Activated naive CD4-positive, alpha-beta T cell treated with anti-CD3 and anti-CD28 coated beads, Interleukin-2, amount 50 U/mL, for 72 hours (primary cell): ENCODE data around the gene PDE10A. TPM values are rescaled to one million over a fixed set of nuclear protein-coding genes. Genes with fewer than 3 reads are reported as not detected.

ENCODE experiments used
- ATAC-seq, 2 donors: fragments of 150-1000 bp; cut with Tn5 transposase; 2 replicates each; pipeline ENCODE4 v1.10.0; 2021; ENCODE audit warnings: mild to moderate bottlenecking in 2 of 2, moderate library complexity in 2 of 2
- DNase-seq, 2 donors: peaks; one replicate each; pipeline ENCODE4 v3.0.0; 2021 to 2022; ENCODE audit warnings: low spot score in 2 of 2
- H3K27ac Mint-ChIP-seq, 2 donors: one replicate each; pipeline ENCODE4 v1.8.0; 2022; ENCODE audit warnings: mild to moderate bottlenecking in 2 of 2, mixed read lengths in 2 of 2
- H3K36me3 Mint-ChIP-seq, 2 donors: one replicate each; pipeline ENCODE4 v1.8.0; 2022; ENCODE audit warnings: mixed read lengths in 2 of 2
- H3K9me3 Mint-ChIP-seq, 2 donors: one replicate each; pipeline ENCODE4 v1.8.0; 2022; ENCODE audit warnings: mixed read lengths in 2 of 2
- total RNA-seq, 2 donors: library from RNA; stranded (reverse); gene quantifications; one replicate each; pipeline ENCODE4 v1.2.3, GENCODE V29; 2022

Gene PDE10A
- total RNA-seq, 2 donors from 2014 or later = not detected

GRCh38 chr6:165301372-165302246 lies 361.4 kb downstream of the PDE10A start:
- Mint-ChIP-seq H3K36me3 (peaks cover 0 to 5% of the 10 kb centered on the region in 2 donors), H3K27ac (no peak overlapping the region), H3K9me3 (peaks cover 7 to 11% of the 10 kb centered on the region in 2 donors)
- DNase-seq (no peak), ATAC-seq (no peak)

DNA sequence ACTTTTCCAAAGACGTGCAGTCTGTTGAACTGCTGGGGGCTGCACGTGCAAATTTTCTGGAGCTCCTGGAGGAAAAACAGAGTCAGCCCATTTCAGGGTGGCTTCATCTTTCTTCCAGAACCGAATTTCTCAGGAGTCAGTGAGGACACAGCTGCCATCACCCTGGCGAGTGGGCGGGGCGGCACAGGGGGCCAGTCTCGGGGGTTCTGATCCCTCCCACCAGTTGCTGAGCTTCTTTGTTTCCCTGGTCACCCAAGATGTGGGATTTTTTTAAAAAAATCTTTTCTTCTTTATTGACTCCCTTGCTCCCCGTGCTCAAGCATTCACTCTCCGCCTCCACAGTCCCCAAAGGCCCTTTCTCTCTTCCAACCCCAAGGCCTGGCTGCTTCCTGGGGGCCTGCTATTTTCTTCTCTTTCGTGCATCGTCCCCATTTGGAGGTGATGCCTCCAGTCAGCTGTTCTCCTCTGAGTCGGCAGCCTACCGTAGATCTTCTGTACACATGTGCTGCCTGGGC lies 362.6 kb downstream of the PDE10A start:
- ATAC-seq = no peak
- H3K36me3 Mint-ChIP-seq = peaks cover 0 to 5% of the 10 kb centered on the region in 2 donors
- DNase-seq = no peak
- no peak overlapping the region for H3K27ac Mint-ChIP-seq
- H3K9me3 Mint-ChIP-seq = peaks cover 14 to 19% of the 10 kb centered on the region in 2 donors

DNA sequence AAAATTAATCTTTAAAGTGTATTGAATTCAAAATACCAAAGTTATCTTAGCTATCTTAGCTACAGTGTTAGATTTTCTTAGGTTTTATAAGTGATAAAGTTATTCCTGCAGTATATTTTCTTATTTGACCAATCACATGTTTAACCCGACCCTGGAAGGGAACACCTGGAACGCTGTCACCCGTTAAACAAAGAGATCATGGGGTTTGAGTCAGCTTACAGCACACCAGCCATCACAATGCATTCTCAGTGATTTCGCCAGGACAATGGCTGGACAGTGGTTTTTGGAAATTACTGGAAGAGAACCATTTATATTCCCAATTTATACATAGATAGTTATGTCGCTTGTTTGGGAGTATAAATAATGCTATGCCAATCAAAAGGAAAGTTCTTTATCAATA lies 364.2 kb downstream of the PDE10A start:
- no peak for DNase-seq
- no peak for ATAC-seq
- H3K36me3 Mint-ChIP-seq = peaks cover 0 to 5% of the 10 kb centered on the region in 2 donors
- peaks cover 14 to 19% of the 10 kb centered on the region in 2 donors for H3K9me3 Mint-ChIP-seq
- no peak overlapping the region for H3K27ac Mint-ChIP-seq

DNA sequence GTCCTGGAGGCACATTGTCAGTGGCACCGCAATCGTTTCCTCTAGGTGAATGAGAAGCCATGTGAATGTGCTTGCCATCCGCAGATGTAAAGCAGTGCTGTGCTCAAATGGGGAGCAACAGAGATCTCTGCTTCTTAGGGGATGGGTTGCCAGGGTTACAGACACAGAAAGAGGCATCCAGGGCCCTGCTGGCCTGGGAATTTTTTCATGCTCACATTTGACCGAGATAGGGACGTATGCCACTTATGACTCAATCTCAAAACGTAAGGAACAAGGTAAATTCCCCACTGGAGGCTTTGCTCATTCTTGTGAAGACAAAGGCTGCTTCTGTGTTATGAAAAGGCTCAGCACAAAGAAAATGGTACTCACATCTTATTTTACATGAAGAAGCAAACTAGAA lies 364.6 kb downstream of the PDE10A start:
- Mint-ChIP-seq H3K9me3 (peaks cover 14 to 19% of the 10 kb centered on the region in 2 donors), H3K27ac (no peak overlapping the region), H3K36me3 (peaks cover 0 to 5% of the 10 kb centered on the region in 2 donors)
- ATAC-seq = no peak
- DNase-seq = no peak

- DNase-seq (no peak), ATAC-seq (no peak)
- no peak overlapping the region for H3K27ac Mint-ChIP-seq
- peaks cover 0 to 14% of the 10 kb centered on the region in 2 donors for H3K36me3 Mint-ChIP-seq
- peaks cover 23 to 25% of the 10 kb centered on the region in 2 donors for H3K9me3 Mint-ChIP-seq
These were observed 370.4 kb downstream of the PDE10A start for GRCh38 chr6:165292657-165293056.
